ENCODE results near the gene ATXN1. TPM values are rescaled to one million over a fixed set of nuclear protein-coding genes. Genes with fewer than 3 reads are reported as not detected.
"Not testable (repeated sequence)": the region's sequence is repeated elsewhere in the genome, so short reads cannot be mapped to it uniquely, and the experiment has no call there.

The ATXN1 gene
- total RNA-seq, 2 donors from 2014 or later = 63.1 to 72.2 TPM

GRCh38 chr6:16389642-16390041 is 371.6 kb downstream of the ATXN1 start:
- intact Hi-C loops (cut with DNase I) = loop anchor here in 1 of 2 donors (5.0 kb wide), 1 partner anchor 497 kb away; no protein-coding TSS in a partner anchor
- DNase-seq (ENCODE audit: low spot score) = no peak

GRCh38 chr6:16388488-16388887 is 372.8 kb downstream of the ATXN1 start:
- intact Hi-C loops (cut with DNase I) = no loop called here
- DNase-seq (ENCODE audit: low spot score) = no peak

GRCh38 chr6:16386057-16386456 is 375.2 kb downstream of the ATXN1 start:
- intact Hi-C loops (cut with DNase I) = no loop called here
- DNase-seq (ENCODE audit: low spot score) = no peak

GRCh38 chr6:16383607-16384206 is 377.6 kb downstream of the ATXN1 start:
- no peak for DNase-seq (ENCODE audit: low spot score)

GRCh38 chr6:16381968-16382367 is 379.3 kb downstream of the ATXN1 start:
- intact Hi-C loops (cut with DNase I); DNase-seq (ENCODE audit: low spot score): not testable (repeated sequence)

More at GRCh38 chr6:16383607-16384206, 377.6 kb downstream of the ATXN1 start:
- intact Hi-C loops (cut with DNase I) = no loop called here

- intact Hi-C loops (cut with DNase I) = no loop called here
- no peak for DNase-seq (ENCODE audit: low spot score)
These were observed 380.9 kb downstream of the ATXN1 start for GRCh38 chr6:16380220-16380809.

GRCh38 chr6:16378360-16378759 is 382.9 kb downstream of the ATXN1 start:
- DNase-seq (ENCODE audit: low spot score); intact Hi-C loops (cut with DNase I): not testable (repeated sequence)

- no peak for DNase-seq (ENCODE audit: low spot score)
- intact Hi-C loops (cut with DNase I) = no loop called here
These were observed 383.8 kb downstream of the ATXN1 start for GRCh38 chr6:16377470-16377869.

- intact Hi-C loops (cut with DNase I) = no loop called here
- no peak for DNase-seq (ENCODE audit: low spot score)
These were observed 385.4 kb downstream of the ATXN1 start for GRCh38 chr6:16375843-16376242.

- intact Hi-C loops (cut with DNase I) = no loop called here
- no peak for DNase-seq (ENCODE audit: low spot score)
These were observed 386.1 kb downstream of the ATXN1 start for GRCh38 chr6:16375206-16375605.

GRCh38 chr6:16374461-16375200 is 386.6 kb downstream of the ATXN1 start:
- DNase-seq (ENCODE audit: low spot score) = no peak
- intact Hi-C loops (cut with DNase I) = no loop called here

- intact Hi-C loops (cut with DNase I) = no loop called here
- no peak for DNase-seq (ENCODE audit: low spot score)
These were observed 387.2 kb downstream of the ATXN1 start for GRCh38 chr6:16374016-16374415.

- intact Hi-C loops (cut with DNase I) = no loop called here
- no peak for DNase-seq (ENCODE audit: low spot score)
These were observed 389.1 kb downstream of the ATXN1 start for GRCh38 chr6:16372029-16372776.

GRCh38 chr6:16371401-16371800 is 389.9 kb downstream of the ATXN1 start:
- DNase-seq (ENCODE audit: low spot score) = no peak
- intact Hi-C loops (cut with DNase I) = no loop called here

- DNase-seq (ENCODE audit: low spot score) = no peak
- intact Hi-C loops (cut with DNase I) = no loop called here
These were observed 390.3 kb downstream of the ATXN1 start for GRCh38 chr6:16370943-16371342.

GRCh38 chr6:16369989-16370388 is 391.3 kb downstream of the ATXN1 start:
- no peak for DNase-seq (ENCODE audit: low spot score)
- intact Hi-C loops (cut with DNase I) = no loop called here

- no peak for DNase-seq (ENCODE audit: low spot score)
- intact Hi-C loops (cut with DNase I) = no loop called here
These were observed 392.0 kb downstream of the ATXN1 start for GRCh38 chr6:16369140-16369745.

- no peak for DNase-seq (ENCODE audit: low spot score)
- intact Hi-C loops (cut with DNase I) = no loop called here
These were observed 393.7 kb downstream of the ATXN1 start for GRCh38 chr6:16367571-16367970.

- no peak for DNase-seq (ENCODE audit: low spot score)
- intact Hi-C loops (cut with DNase I) = no loop called here
These were observed 397.5 kb downstream of the ATXN1 start for GRCh38 chr6:16363749-16364148.

Data from posterior vena cava (tissue), 2 donors.